Measurements from ENCODE around the gene LRP1-AS.

The LRP1-AS gene

DNA sequence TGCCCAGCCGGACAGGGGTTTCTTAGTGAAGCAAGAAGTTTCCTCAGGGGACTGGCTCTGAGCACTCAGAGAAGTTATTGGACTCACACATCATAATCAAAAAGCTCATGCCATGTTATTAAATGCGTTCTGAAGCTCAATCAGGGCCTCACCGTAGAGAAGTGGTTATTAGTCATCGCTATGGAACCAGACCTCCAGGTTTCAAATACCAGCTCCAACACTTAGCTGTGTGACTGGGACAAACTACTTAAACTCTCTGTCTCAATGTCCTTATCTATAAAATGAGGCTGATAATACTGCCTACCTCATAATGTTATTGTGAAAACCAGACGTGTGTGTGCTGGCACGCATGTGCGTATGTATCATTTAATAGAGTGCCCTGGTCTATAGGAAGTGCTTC, 43.6 kb downstream of the LRP1-AS start:
- TF ChIP-seq, protein P1, sequence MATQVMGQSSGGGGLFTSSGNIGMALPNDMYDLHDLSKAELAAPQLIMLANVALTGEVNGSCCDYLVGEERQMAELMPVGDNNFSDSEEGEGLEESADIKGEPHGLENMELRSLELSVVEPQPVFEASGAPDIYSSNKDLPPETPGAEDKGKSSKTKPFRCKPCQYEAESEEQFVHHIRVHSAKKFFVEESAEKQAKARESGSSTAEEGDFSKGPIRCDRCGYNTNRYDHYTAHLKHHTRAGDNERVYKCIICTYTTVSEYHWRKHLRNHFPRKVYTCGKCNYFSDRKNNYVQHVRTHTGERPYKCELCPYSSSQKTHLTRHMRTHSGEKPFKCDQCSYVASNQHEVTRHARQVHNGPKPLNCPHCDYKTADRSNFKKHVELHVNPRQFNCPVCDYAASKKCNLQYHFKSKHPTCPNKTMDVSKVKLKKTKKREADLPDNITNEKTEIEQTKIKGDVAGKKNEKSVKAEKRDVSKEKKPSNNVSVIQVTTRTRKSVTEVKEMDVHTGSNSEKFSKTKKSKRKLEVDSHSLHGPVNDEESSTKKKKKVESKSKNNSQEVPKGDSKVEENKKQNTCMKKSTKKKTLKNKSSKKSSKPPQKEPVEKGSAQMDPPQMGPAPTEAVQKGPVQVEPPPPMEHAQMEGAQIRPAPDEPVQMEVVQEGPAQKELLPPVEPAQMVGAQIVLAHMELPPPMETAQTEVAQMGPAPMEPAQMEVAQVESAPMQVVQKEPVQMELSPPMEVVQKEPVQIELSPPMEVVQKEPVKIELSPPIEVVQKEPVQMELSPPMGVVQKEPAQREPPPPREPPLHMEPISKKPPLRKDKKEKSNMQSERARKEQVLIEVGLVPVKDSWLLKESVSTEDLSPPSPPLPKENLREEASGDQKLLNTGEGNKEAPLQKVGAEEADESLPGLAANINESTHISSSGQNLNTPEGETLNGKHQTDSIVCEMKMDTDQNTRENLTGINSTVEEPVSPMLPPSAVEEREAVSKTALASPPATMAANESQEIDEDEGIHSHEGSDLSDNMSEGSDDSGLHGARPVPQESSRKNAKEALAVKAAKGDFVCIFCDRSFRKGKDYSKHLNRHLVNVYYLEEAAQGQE (IDR thresholded peaks at IDR 0.05; ENCODE audit: insufficient read depth in 1 of 2, low read depth in 2 of 2, low read length in 2 of 2) = no peak
- no peak for TF ChIP-seq SIN3A (IDR thresholded peaks at IDR 0.05; ENCODE audit: borderline replicate concordance, insufficient read depth, low read length)
- no peak for TF ChIP-seq POLR2AphosphoS5 (IDR thresholded peaks at IDR 0.05; ENCODE audit: low read depth, low read length)
- no peak for TF ChIP-seq TAF1 (IDR thresholded peaks at IDR 0.05; ENCODE audit: borderline replicate concordance, insufficient read depth, low read length)
- TF ChIP-seq FOXP2 (optimal IDR thresholded peaks at IDR 0.05; ENCODE audit: borderline replicate concordance, extremely low read depth, extremely low read length, insufficient read depth) = no peak

DNA sequence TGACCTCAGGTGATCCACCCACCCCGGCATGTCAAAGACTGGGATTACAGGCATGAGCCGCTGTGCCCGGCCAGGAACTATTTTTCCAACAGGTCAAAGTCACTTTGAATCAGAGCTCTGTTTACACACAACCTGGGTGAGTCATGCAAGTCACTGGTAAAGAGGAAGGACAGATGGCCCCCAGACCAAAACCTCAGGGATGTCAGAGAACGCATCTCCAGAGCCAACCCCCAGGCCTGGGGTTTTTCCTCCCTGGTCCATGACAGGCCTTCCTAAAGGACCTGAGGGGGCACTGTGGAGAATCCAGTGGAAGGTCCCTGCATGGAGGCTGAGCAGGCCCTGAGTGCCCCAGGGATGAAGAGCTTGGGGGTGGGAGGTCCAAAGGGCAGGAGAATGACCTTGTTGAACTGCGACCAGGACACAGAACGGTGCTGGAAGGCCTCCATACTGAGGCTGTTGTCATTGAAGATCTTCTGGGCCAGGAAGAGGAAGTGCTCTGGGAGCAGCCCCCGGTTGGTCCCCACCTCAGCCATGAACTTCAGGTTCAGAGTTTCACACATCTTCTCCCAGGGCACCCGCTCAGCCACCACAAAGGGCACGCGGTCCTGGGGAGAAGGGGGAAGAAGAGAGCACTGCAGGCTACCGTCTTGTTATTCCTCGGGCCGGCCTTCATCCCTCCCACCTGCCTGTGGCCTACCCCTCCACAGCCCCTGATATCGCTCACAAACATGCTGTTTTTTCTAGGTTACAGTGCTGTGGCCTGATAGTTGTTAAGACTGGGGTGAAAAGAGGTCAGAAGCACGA, 45.3 kb downstream of the LRP1-AS start:
- TF ChIP-seq POLR2AphosphoS5 (IDR thresholded peaks at IDR 0.05; ENCODE audit: low read depth, low read length) (no peak), FOXP2 (optimal IDR thresholded peaks at IDR 0.05; ENCODE audit: borderline replicate concordance, extremely low read depth, extremely low read length, insufficient read depth) (no peak), SIN3A (IDR thresholded peaks at IDR 0.05; ENCODE audit: borderline replicate concordance, insufficient read depth, low read length) (no peak), TAF1 (IDR thresholded peaks at IDR 0.05; ENCODE audit: borderline replicate concordance, insufficient read depth, low read length) (no peak)
- TF ChIP-seq, protein P1 (IDR thresholded peaks at IDR 0.05; ENCODE audit: insufficient read depth in 1 of 2, low read depth in 2 of 2, low read length in 2 of 2) = no peak

DNA sequence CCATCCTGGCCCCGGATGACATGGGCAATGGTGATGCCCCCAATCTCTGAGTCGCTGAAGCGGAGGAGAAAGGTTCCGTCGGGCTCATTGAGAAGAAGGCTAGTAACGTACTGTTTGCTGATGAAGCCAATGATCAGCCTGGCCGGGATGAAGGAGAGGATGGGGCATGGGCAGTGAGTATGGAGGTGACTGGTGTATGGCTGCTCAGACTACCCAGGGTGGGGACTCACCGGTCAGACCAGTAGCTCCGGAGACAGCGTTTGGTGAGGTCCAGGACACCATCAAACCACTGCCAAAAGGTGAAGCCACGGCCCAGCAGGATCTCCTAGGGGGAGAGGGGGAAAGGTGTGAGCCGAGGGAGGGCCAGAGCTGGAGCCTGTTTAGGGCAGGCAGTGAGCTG, 47.7 kb downstream of the LRP1-AS start:
- TF ChIP-seq SIN3A (IDR thresholded peaks at IDR 0.05; ENCODE audit: borderline replicate concordance, insufficient read depth, low read length) = no peak
- no peak for TF ChIP-seq POLR2AphosphoS5 (IDR thresholded peaks at IDR 0.05; ENCODE audit: low read depth, low read length)
- no peak for TF ChIP-seq TAF1 (IDR thresholded peaks at IDR 0.05; ENCODE audit: borderline replicate concordance, insufficient read depth, low read length)
- TF ChIP-seq, protein P1 (IDR thresholded peaks at IDR 0.05; ENCODE audit: insufficient read depth in 1 of 2, low read depth in 2 of 2, low read length in 2 of 2) = no peak
- TF ChIP-seq FOXP2 (optimal IDR thresholded peaks at IDR 0.05; ENCODE audit: borderline replicate concordance, extremely low read depth, extremely low read length, insufficient read depth) = no peak

DNA sequence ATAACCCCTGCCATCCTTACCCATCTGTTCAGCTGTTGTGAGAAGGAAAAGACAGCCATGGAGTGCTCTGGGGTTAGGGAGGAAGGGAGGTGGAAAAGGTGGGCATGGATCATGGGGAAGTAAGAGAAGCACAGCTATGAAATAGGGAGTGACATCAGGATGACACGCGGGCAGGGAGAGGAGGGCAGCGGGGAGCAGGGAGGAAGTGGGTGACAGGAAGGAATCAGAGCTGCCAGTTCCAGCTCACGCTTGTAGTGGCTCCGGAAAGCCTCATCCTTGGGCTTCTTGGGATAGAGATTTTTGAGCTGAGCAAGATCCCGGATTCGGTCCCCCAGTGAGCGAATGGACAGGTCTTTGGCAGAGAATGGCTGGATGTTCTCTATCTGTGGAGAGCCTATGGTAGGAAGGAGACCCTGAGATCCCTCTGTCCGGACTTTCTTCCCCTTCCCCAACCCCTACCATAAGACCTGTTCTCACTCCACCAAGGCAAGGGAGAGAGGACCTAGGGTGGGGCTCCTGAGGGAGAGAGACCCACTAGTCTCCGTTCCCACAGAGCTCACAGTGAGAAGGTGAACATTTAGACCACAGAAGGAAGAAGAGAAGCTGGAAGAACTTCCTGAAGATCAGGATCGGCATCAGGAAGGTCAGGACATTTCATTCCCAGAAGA, 48.2 kb downstream of the LRP1-AS start:
- TF ChIP-seq POLR2AphosphoS5 (IDR thresholded peaks at IDR 0.05; ENCODE audit: low read depth, low read length) = no peak
- no peak for TF ChIP-seq TAF1 (IDR thresholded peaks at IDR 0.05; ENCODE audit: borderline replicate concordance, insufficient read depth, low read length)
- no peak for TF ChIP-seq SIN3A (IDR thresholded peaks at IDR 0.05; ENCODE audit: borderline replicate concordance, insufficient read depth, low read length)
- TF ChIP-seq FOXP2 (optimal IDR thresholded peaks at IDR 0.05; ENCODE audit: borderline replicate concordance, extremely low read depth, extremely low read length, insufficient read depth) = no peak
- TF ChIP-seq, protein P1 (IDR thresholded peaks at IDR 0.05; ENCODE audit: insufficient read depth in 1 of 2, low read depth in 2 of 2, low read length in 2 of 2) = no peak

Data from PFSK-1 (cell line).